Liver (tissue), 9 donors: ENCODE measurements around the gene KDM1B. TPM values are rescaled to one million over a fixed set of nuclear protein-coding genes. Genes with fewer than 3 reads are reported as not detected.

ENCODE experiments used
- DNase-seq: peaks from one replicate; pipeline ENCODE4 v3.0.0-alpha.2; 2017; ENCODE audit warnings: low spot score
- H3K27ac ChIP-seq, 2 donors: one replicate each; pipeline ENCODE4 v1.7.0; 2013; ENCODE audit warnings: inconsistent platforms in 2 of 2, low read length in 2 of 2, control low read depth in 1 of 2, low read depth in 1 of 2, mild to moderate bottlenecking in 1 of 2
- H3K27me3 ChIP-seq, 4 donors: one replicate each; pipeline versions ENCODE4 v1.6.1 to v1.7.0; 2013; ENCODE audit warnings: low read length in 3 of 4, inconsistent platforms in 1 of 4, mild to moderate bottlenecking in 1 of 4, moderate library complexity in 1 of 4; ENCODE audit not compliant: control insufficient read depth in 4 of 4, insufficient read depth in 4 of 4
- H3K36me3 ChIP-seq, 4 donors: one replicate each; pipeline versions ENCODE4 v1.6.1 to v1.7.0; 2013; ENCODE audit warnings: low read length in 3 of 4, mild to moderate bottlenecking in 3 of 4, low read depth in 1 of 4, moderate library complexity in 1 of 4; ENCODE audit not compliant: control insufficient read depth in 4 of 4, insufficient read depth in 3 of 4
- H3K4me1 ChIP-seq, 4 donors: one replicate each; pipeline versions ENCODE4 v1.6.1 to v1.7.0; 2013; ENCODE audit warnings: low read length in 3 of 4, mild to moderate bottlenecking in 3 of 4, moderate library complexity in 1 of 4; ENCODE audit not compliant: control insufficient read depth in 4 of 4, insufficient read depth in 4 of 4
- H3K4me3 ChIP-seq, 3 donors: one replicate each; pipeline versions ENCODE4 v1.6.1 to v1.7.0; 2013; ENCODE audit warnings: low read length in 3 of 3, control low read depth in 1 of 3, low read depth in 1 of 3, mild to moderate bottlenecking in 1 of 3
- H3K9ac ChIP-seq, 2 donors: one replicate each; pipeline ENCODE4 v1.7.0; 2013; ENCODE audit warnings: low read length in 2 of 2, mild to moderate bottlenecking in 2 of 2, moderate library complexity in 2 of 2, control low read depth in 1 of 2, low read depth in 1 of 2
- H3K9me3 ChIP-seq, 4 donors: one replicate each; pipeline versions ENCODE4 v1.6.1 to v1.7.0; 2013; ENCODE audit warnings: low read length in 3 of 4; ENCODE audit not compliant: control insufficient read depth in 4 of 4
- ATF3 ChIP-seq: IDR thresholded peaks from 2 replicates; pipeline ENCODE4 v1.6.1; 2016; ENCODE audit warnings: antibody characterized with exemption
- CTCF ChIP-seq: fragments of 150-350 bp; IDR thresholded peaks from 2 replicates; pipeline ENCODE4 v1.5.1; 2017; ENCODE audit warnings: improper control_type of control experiment, low read depth, low read length; ENCODE audit not compliant: missing input control
- EGR1 ChIP-seq, 2 donors: IDR thresholded peaks; 2 replicates each; pipeline ENCODE4 v1.6.1; 2016 to 2018; ENCODE audit warnings: antibody characterized with exemption in 2 of 2, low read depth in 2 of 2
- FOXA1 ChIP-seq: IDR thresholded peaks from 2 replicates; pipeline ENCODE4 v1.6.1; 2016; ENCODE audit warnings: antibody characterized with exemption
- GABPA ChIP-seq, 2 donors: IDR thresholded peaks in 1 of 2; conservative IDR thresholded peaks in 1 of 2; 2 replicates each; pipeline ENCODE4 v1.6.1; 2016; ENCODE audit warnings: antibody characterized with exemption in 2 of 2, mild to moderate bottlenecking in 1 of 2, moderate library complexity in 1 of 2
- HNF4A ChIP-seq, 2 donors: conservative IDR thresholded peaks; 2 replicates each; pipeline ENCODE4 v1.6.1; 2016; ENCODE audit warnings: antibody characterized with exemption in 2 of 2, mild to moderate bottlenecking in 2 of 2
- HNF4G ChIP-seq: IDR thresholded peaks from 2 replicates; pipeline ENCODE4 v1.6.1; 2016; ENCODE audit warnings: antibody characterized with exemption
- JUND ChIP-seq, 2 donors: IDR thresholded peaks; 2 replicates each; pipeline ENCODE4 v1.6.1; 2016; ENCODE audit warnings: antibody characterized with exemption in 2 of 2
- MAX ChIP-seq: IDR thresholded peaks from 2 replicates; pipeline ENCODE4 v1.6.1; 2016; ENCODE audit warnings: antibody characterized with exemption
- NR2F2 ChIP-seq: IDR thresholded peaks from 2 replicates; pipeline ENCODE4 v1.6.1; 2016; ENCODE audit warnings: antibody characterized with exemption
- RAD21 ChIP-seq, 2 donors: IDR thresholded peaks; 2 replicates each; pipeline ENCODE4 v1.6.1; 2016; ENCODE audit warnings: antibody characterized with exemption in 2 of 2, mild to moderate bottlenecking in 2 of 2
- REST ChIP-seq: IDR thresholded peaks from 2 replicates; pipeline ENCODE4 v1.6.1; 2016; ENCODE audit warnings: antibody characterized with exemption, mild to moderate bottlenecking
- RXRA ChIP-seq, 2 donors: IDR thresholded peaks; 2 replicates each; pipeline ENCODE4 v1.6.1; 2017 to 2018; ENCODE audit warnings: antibody characterized with exemption in 2 of 2, mild to moderate bottlenecking in 1 of 2
- SP1 ChIP-seq: IDR thresholded peaks from 2 replicates; pipeline ENCODE4 v1.6.1; 2018; ENCODE audit warnings: antibody characterized with exemption, mild to moderate bottlenecking
- TAF1 ChIP-seq: conservative IDR thresholded peaks from 2 replicates; pipeline ENCODE4 v1.6.1; 2016; ENCODE audit warnings: antibody characterized with exemption, mild to moderate bottlenecking
- YY1 ChIP-seq: IDR thresholded peaks from 2 replicates; pipeline ENCODE4 v1.6.1; 2016; ENCODE audit warnings: antibody characterized with exemption, mild to moderate bottlenecking
- ZBTB33 ChIP-seq: IDR thresholded peaks from 2 replicates; pipeline ENCODE4 v1.6.1; 2016; ENCODE audit warnings: antibody characterized with exemption
- WGBS: extraction: QIAGEN DNeasy Blood & Tissue Kit; methylation state at CpG from one replicate; pipeline ENCODE4 v1.1.7; 2013; 5-methylcytosine and 5-hydroxymethylcytosine counted together
- polyA plus RNA-seq, 2 donors: library from polyadenylated mRNA; stranded (reverse) in 1 of 2; unstranded in 1 of 2; fragments of 200-250 nt in 1 of 2; fragments of >200 nt in 1 of 2; fragmentation: Nextera tagmentation in 1 of 2; extraction: Ambion mirVana in 1 of 2; gene quantifications; one replicate each; pipeline versions ENCODE4 v1.2.1 to v1.2.3, GENCODE V29; 2013 to 2015
- total RNA-seq, 2 donors: library from RNA; depleted of rRNA; stranded (reverse); fragments of >200 nt; gene quantifications; one replicate each; pipeline ENCODE4 v1.2.3, GENCODE V29; 2014
- donor health status: healthy.
- donor health status: healthy.
- donor health status: healthy.
- donor health status: healthy.
- donor health status: healthy.

KDM1B gene
- total and polyA plus RNA-seq, 4 donors = 1.6 to 10.2 (median 6.7) TPM

GRCh38 chr6:18168264-18168663 lies 13.0 kb downstream of the KDM1B start (continued):
- no peak for TF ChIP-seq REST
- TF ChIP-seq YY1 = no peak

DNA sequence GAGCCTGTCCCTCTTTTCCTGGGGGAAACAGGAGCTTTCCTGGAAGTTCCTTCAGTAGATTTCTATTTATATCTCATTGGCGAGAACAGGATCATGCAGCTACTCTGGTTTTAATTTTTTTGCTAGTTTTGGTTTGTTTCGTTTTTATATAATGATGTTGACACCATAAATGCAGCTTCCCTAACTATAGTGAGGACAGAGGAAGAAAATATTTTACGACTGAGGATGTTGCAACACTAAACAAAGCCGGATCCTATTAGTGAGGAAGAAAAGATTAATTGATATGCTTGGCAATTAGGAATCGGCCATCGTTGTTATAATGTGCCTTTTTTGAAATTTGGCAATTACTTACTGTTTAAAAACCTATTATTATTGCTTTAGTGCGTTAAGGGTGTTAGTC lies 16.6 kb downstream of the KDM1B start:
- Histone ChIP-seq H3K36me3 (peaks cover 2 to 26% (median 10%) of the 10 kb centered on the region in 4 donors), H3K4me1 (no peaks in the 10 kb centered on the region)
- WGBS = 82% methylated on average over 7 of the region's 7 CpGs

More for the DNA sequence above, 16.6 kb downstream of the KDM1B start:
- no peak for DNase-seq
- Histone ChIP-seq H3K9ac (no peak overlapping the region), H3K27ac (no peak overlapping the region), H3K9me3 (no peaks in the 10 kb centered on the region), H3K4me3 (no peak overlapping the region), H3K27me3 (no peaks in the 10 kb centered on the region)
- no peak for TF ChIP-seq REST
- TF ChIP-seq SP1 = no peak
- TF ChIP-seq HNF4A (conservative IDR thresholded peaks at IDR 0.05) = no peak
- no peak for TF ChIP-seq FOXA1
- TF ChIP-seq EGR1 (IDR thresholded peaks at IDR 0.05; ENCODE audit: low read depth in 2 of 2) = no peak
- TF ChIP-seq ATF3 = no peak
- no peak for TF ChIP-seq NR2F2
- TF ChIP-seq RAD21 (IDR thresholded peaks at IDR 0.05) = no peak
- TF ChIP-seq GABPA (IDR thresholded peaks at IDR 0.05 in 1 of 2, conservative IDR thresholded peaks at IDR 0.05 in 1 of 2) = no peak
- TF ChIP-seq HNF4G = no peak
- TF ChIP-seq MAX = no peak
- no peak for TF ChIP-seq ZBTB33
- TF ChIP-seq CTCF = no peak
- no peak for TF ChIP-seq YY1
- TF ChIP-seq JUND (IDR thresholded peaks at IDR 0.05) = no peak
- TF ChIP-seq TAF1 = no peak
- no peak for TF ChIP-seq RXRA (IDR thresholded peaks at IDR 0.05)
